Effector memory CD4-positive, alpha-beta T cell (primary cell): Measurements from ENCODE around the gene PRL.

Experiments used
- DNase-seq, 3 donors: peaks; one replicate each; pipeline ENCODE4 v3.0.0-alpha.2; 2020
- H3K27ac ChIP-seq: 2 replicates; pipeline ENCODE4 v1.7.0; 2013; ENCODE audit warnings: mild to moderate bottlenecking, low read length, moderate library complexity; ENCODE audit not compliant: insufficient read depth, poor library complexity, severe bottlenecking
- H3K27me3 ChIP-seq: replicated peaks from 2 replicates; pipeline ENCODE4 v1.7.0; 2013; ENCODE audit warnings: mild to moderate bottlenecking, low read length; ENCODE audit not compliant: insufficient read depth, control insufficient read depth, poor library complexity, severe bottlenecking
- H3K36me3 ChIP-seq: 2 replicates; pipeline ENCODE4 v1.7.0; 2013; ENCODE audit warnings: mild to moderate bottlenecking, low read length, moderate library complexity; ENCODE audit not compliant: control insufficient read depth, insufficient read depth
- H3K4me1 ChIP-seq: 2 replicates; pipeline ENCODE4 v1.7.0; 2013; ENCODE audit warnings: low read length, mild to moderate bottlenecking; ENCODE audit not compliant: control insufficient read depth, insufficient read depth, poor library complexity, severe bottlenecking
- H3K4me3 ChIP-seq: 2 replicates; pipeline ENCODE4 v1.7.0; 2013; ENCODE audit warnings: low read length, low read depth, mild to moderate bottlenecking; ENCODE audit not compliant: insufficient read depth, poor library complexity, severe bottlenecking
- H3K9me3 ChIP-seq: 2 replicates; pipeline ENCODE4 v1.7.0; 2013; ENCODE audit warnings: mild to moderate bottlenecking, low read length, moderate library complexity; ENCODE audit not compliant: control insufficient read depth

The PRL gene

GRCh38 chr6:22298475-22298890 is 1.6 kb upstream of the PRL start:
- Histone ChIP-seq H3K27me3 (no peaks in the 10 kb centered on the region), H3K9me3 (no peaks in the 10 kb centered on the region), H3K36me3 (no peaks in the 10 kb centered on the region), H3K4me3 (no peak overlapping the region), H3K4me1 (no peaks in the 10 kb centered on the region), H3K27ac (no peak overlapping the region)
- no peak for DNase-seq

GRCh38 chr6:22296067-22296466 is 769 bp downstream of the PRL start:
- no peaks in the 10 kb centered on the region for H3K4me1 ChIP-seq
- no peak overlapping the region for H3K27ac ChIP-seq
- H3K4me3 ChIP-seq = no peak overlapping the region
- no peaks in the 10 kb centered on the region for H3K27me3 ChIP-seq
- DNase-seq = no peak
- H3K9me3 ChIP-seq = no peaks in the 10 kb centered on the region
- no peaks in the 10 kb centered on the region for H3K36me3 ChIP-seq

GRCh38 chr6:22295145-22295544 is 1.7 kb downstream of the PRL start:
- Histone ChIP-seq H3K27me3 (no peaks in the 10 kb centered on the region), H3K36me3 (no peaks in the 10 kb centered on the region), H3K9me3 (no peaks in the 10 kb centered on the region), H3K4me3 (no peak overlapping the region), H3K4me1 (no peaks in the 10 kb centered on the region), H3K27ac (no peak overlapping the region)
- DNase-seq = no peak

GRCh38 chr6:22294301-22294700 is 2.5 kb downstream of the PRL start:
- Histone ChIP-seq H3K4me3 (no peak overlapping the region), H3K36me3 (no peaks in the 10 kb centered on the region), H3K27ac (no peak overlapping the region), H3K27me3 (no peaks in the 10 kb centered on the region), H3K4me1 (no peaks in the 10 kb centered on the region), H3K9me3 (no peaks in the 10 kb centered on the region)
- no peak for DNase-seq

- H3K36me3 ChIP-seq = no peaks in the 10 kb centered on the region
- no peaks in the 10 kb centered on the region for H3K4me1 ChIP-seq
- no peaks in the 10 kb centered on the region for H3K27me3 ChIP-seq
- no peak for DNase-seq
- no peaks in the 10 kb centered on the region for H3K9me3 ChIP-seq
- no peak overlapping the region for H3K4me3 ChIP-seq
- H3K27ac ChIP-seq = no peak overlapping the region
Measured at GRCh38 chr6:22290045-22290444, 6.8 kb downstream of the PRL start.

- Histone ChIP-seq H3K4me3 (no peak overlapping the region), H3K27ac (no peak overlapping the region), H3K36me3 (no peaks in the 10 kb centered on the region), H3K4me1 (no peaks in the 10 kb centered on the region), H3K27me3 (no peaks in the 10 kb centered on the region), H3K9me3 (no peaks in the 10 kb centered on the region)
- no peak for DNase-seq
Measured at GRCh38 chr6:22288721-22289120, 8.1 kb downstream of the PRL start.

GRCh38 chr6:22284666-22285065 is 12.2 kb downstream of the PRL start:
- no peaks in the 10 kb centered on the region for H3K9me3 ChIP-seq

GRCh38 chr6:22281341-22282085 is 15.3 kb downstream of the PRL start:
- H3K27ac ChIP-seq = no peak overlapping the region
- no peaks in the 10 kb centered on the region for H3K4me1 ChIP-seq
- no peak for DNase-seq
- no peaks in the 10 kb centered on the region for H3K27me3 ChIP-seq
- H3K9me3 ChIP-seq = no peaks in the 10 kb centered on the region
- no peaks in the 10 kb centered on the region for H3K36me3 ChIP-seq
- no peak overlapping the region for H3K4me3 ChIP-seq

More at GRCh38 chr6:22284666-22285065, 12.2 kb downstream of the PRL start:
- no peak overlapping the region for H3K27ac ChIP-seq
- no peak for DNase-seq
- H3K36me3 ChIP-seq = no peaks in the 10 kb centered on the region
- no peak overlapping the region for H3K4me3 ChIP-seq
- H3K4me1 ChIP-seq = no peaks in the 10 kb centered on the region
- H3K27me3 ChIP-seq = no peaks in the 10 kb centered on the region

- no peak for DNase-seq
- Histone ChIP-seq H3K4me1 (no peaks in the 10 kb centered on the region), H3K36me3 (no peaks in the 10 kb centered on the region), H3K9me3 (no peaks in the 10 kb centered on the region), H3K27ac (no peak overlapping the region), H3K27me3 (no peaks in the 10 kb centered on the region), H3K4me3 (no peak overlapping the region)
Measured at GRCh38 chr6:22279427-22279826, 17.4 kb downstream of the PRL start.

- Histone ChIP-seq H3K4me3 (no peak overlapping the region), H3K27ac (no peak overlapping the region), H3K27me3 (no peaks in the 10 kb centered on the region), H3K4me1 (no peaks in the 10 kb centered on the region), H3K36me3 (no peaks in the 10 kb centered on the region), H3K9me3 (no peaks in the 10 kb centered on the region)
- DNase-seq = no peak
Measured at GRCh38 chr6:22271081-22271480, 25.8 kb downstream of the PRL start.
